B cell (primary cell): ENCODE data around the gene AZU1.

Experiments used
- CTCF ChIP-seq: fragments of 200-600 bp; IDR thresholded peaks from one replicate; pipeline ENCODE4 v1.8.0; 2022; ENCODE audit warnings: antibody characterized with exemption, mild to moderate bottlenecking
- EZH2 ChIP-seq: IDR thresholded peaks from 2 replicates; pipeline ENCODE4 v1.6.1; 2012; ENCODE audit warnings: borderline replicate concordance, low read depth, mild to moderate bottlenecking, moderate library complexity, low read length; ENCODE audit not compliant: insufficient read depth, poor library complexity, severe bottlenecking

- no peak for TF ChIP-seq CTCF
- no peak for TF ChIP-seq EZH2
Observed at GRCh38 chr19:793806-794205, 33.8 kb upstream of the AZU1 start.
